ENCODE results near the gene ANKRD28. TPM values are rescaled to one million over a fixed set of nuclear protein-coding genes. Genes with fewer than 3 reads are reported as not detected.
A peak's percentile ranks its signal among the peaks of the same experiment; 100 is the strongest.

Gene ANKRD28
- polyA plus RNA-seq, 1 of the 3 experiments (the other 2 are of a cell fraction), result 74.8 TPM

DNA sequence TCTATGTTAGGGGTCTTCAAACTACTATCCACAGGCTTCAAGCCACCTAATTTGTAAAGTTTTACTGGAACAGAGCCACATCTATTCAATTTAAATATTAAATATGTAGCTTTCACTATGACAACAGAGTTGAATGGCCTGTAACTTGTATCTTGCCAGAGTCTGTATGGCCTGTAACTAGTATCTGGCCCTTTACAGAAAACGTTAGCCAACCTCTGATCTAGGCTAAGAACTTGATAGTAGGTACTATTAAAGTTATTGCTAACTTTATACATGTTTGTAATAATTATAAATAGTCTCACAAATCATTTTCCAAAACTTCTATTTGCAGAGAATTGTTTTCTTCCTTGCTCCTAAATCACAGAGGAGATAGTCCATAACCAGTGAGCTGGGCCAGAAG lies 40.0 kb downstream of the ANKRD28 start:
- Histone ChIP-seq H3K4me2 (no peak overlapping the region), H3K27ac (ENCODE audit: low read depth in 2 of 2, low read length in 1 of 2) (peak overlapping the region in 1 of 2 experiments; percentile 6; a peak in 1 of 4 replicates), H3K4me3 (ENCODE audit: low read depth in 2 of 2, low read length in 1 of 2) (no peak overlapping the region), H2AFZ (ENCODE audit: low read depth) (no peak overlapping the region), H3K4me1 (ENCODE audit: control insufficient read depth in 1 of 2, insufficient read depth in 2 of 2, low read depth in 1 of 2, low read length in 1 of 2) (peaks cover 0 to 17% of the 10 kb centered on the region in 2 experiments; a peak in 2 of 4 replicates), H4K20me1 (ENCODE audit: insufficient read depth) (no peaks in the 10 kb centered on the region; the same call in 1 of the 2 replicates), H3K36me3 (replicated peaks in 1 of 2; ENCODE audit: control insufficient read depth in 1 of 2, insufficient read depth in 2 of 2, low read length in 1 of 2) (peaks cover 62 to 66% of the 10 kb centered on the region in 2 experiments), H3K9me3 (no peaks in the 10 kb centered on the region), H3K79me2 (ENCODE audit: insufficient read depth) (peaks cover 99% of the 10 kb centered on the region), H3F3A (replicated peaks; ENCODE audit: insufficient read depth) (peaks cover 28% of the 10 kb centered on the region), H3K9ac (no peak overlapping the region), H3K27me3 (ENCODE audit: insufficient read depth) (no peaks in the 10 kb centered on the region), H3K9me2 (no peaks in the 10 kb centered on the region)
- no peak for DNase-seq
- POLR2A ChIA-PET, result no interaction called here
- WGBS (ENCODE audit: low lambda C conversion rate), result 87% methylated on average over 1 of the region's 1 CpG
- TF ChIP-seq NRF1 (IDR thresholded peaks at IDR 0.05; ENCODE audit: low read depth, low read length) (no peak), FOXJ3 (CRISPR knock-in tag; IDR thresholded peaks at IDR 0.05) (no peak), MXI1 (IDR thresholded peaks at IDR 0.05; ENCODE audit: low read depth, low read length) (no peak), TEAD4 (IDR thresholded peaks at IDR 0.05; ENCODE audit: borderline replicate concordance, insufficient read depth) (no peak), YY1 (IDR thresholded peaks at IDR 0.05; ENCODE audit: low read depth) (no peak)
- TF ChIP-seq, protein P1, sequence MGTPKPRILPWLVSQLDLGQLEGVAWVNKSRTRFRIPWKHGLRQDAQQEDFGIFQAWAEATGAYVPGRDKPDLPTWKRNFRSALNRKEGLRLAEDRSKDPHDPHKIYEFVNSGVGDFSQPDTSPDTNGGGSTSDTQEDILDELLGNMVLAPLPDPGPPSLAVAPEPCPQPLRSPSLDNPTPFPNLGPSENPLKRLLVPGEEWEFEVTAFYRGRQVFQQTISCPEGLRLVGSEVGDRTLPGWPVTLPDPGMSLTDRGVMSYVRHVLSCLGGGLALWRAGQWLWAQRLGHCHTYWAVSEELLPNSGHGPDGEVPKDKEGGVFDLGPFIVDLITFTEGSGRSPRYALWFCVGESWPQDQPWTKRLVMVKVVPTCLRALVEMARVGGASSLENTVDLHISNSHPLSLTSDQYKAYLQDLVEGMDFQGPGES (IDR thresholded peaks at IDR 0.05; ENCODE audit: low read depth, low read length), result no peak
- TF ChIP-seq, protein P2, sequence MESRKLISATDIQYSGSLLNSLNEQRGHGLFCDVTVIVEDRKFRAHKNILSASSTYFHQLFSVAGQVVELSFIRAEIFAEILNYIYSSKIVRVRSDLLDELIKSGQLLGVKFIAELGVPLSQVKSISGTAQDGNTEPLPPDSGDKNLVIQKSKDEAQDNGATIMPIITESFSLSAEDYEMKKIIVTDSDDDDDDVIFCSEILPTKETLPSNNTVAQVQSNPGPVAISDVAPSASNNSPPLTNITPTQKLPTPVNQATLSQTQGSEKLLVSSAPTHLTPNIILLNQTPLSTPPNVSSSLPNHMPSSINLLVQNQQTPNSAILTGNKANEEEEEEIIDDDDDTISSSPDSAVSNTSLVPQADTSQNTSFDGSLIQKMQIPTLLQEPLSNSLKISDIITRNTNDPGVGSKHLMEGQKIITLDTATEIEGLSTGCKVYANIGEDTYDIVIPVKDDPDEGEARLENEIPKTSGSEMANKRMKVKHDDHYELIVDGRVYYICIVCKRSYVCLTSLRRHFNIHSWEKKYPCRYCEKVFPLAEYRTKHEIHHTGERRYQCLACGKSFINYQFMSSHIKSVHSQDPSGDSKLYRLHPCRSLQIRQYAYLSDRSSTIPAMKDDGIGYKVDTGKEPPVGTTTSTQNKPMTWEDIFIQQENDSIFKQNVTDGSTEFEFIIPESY (IDR thresholded peaks at IDR 0.05; ENCODE audit: borderline replicate concordance, low read depth), result no peak
- TF ChIP-seq, protein P3, sequence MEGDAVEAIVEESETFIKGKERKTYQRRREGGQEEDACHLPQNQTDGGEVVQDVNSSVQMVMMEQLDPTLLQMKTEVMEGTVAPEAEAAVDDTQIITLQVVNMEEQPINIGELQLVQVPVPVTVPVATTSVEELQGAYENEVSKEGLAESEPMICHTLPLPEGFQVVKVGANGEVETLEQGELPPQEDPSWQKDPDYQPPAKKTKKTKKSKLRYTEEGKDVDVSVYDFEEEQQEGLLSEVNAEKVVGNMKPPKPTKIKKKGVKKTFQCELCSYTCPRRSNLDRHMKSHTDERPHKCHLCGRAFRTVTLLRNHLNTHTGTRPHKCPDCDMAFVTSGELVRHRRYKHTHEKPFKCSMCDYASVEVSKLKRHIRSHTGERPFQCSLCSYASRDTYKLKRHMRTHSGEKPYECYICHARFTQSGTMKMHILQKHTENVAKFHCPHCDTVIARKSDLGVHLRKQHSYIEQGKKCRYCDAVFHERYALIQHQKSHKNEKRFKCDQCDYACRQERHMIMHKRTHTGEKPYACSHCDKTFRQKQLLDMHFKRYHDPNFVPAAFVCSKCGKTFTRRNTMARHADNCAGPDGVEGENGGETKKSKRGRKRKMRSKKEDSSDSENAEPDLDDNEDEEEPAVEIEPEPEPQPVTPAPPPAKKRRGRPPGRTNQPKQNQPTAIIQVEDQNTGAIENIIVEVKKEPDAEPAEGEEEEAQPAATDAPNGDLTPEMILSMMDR (IDR thresholded peaks at IDR 0.05), result no peak
- CTCF ChIA-PET, result interaction anchor here (0.6 kb wide), 1 partner anchor 427 kb away, joined by 3 read pairs; no protein-coding TSS in a partner anchor

DNA sequence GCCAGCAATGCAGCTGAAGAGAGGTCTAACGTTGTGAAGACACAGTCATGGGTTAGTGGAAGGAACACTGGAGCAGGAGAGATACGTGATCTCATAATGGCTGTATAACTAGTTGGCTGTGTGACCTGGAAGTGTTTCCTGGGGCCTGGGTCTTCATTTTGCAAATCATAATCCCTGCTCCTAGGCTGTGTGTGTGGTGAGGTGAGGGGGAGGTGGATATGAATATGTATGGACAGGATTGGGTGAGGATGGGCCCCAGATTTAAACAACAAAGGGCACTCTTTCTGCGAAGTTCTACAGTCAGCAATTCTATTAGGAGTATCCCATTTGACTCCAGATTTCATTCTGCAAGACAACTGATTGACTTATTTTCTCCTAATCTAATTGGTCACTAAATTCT lies 41.3 kb downstream of the ANKRD28 start:
- H3K4me2 ChIP-seq, result no peak overlapping the region
- peak overlapping the region in 1 of 2 experiments; percentile 65; a peak in 1 of 4 replicates for H3K27ac ChIP-seq (ENCODE audit: low read depth in 2 of 2, low read length in 1 of 2)
- H3K36me3 ChIP-seq (replicated peaks in 1 of 2; ENCODE audit: control insufficient read depth in 1 of 2, insufficient read depth in 2 of 2, low read length in 1 of 2), result peaks cover 66 to 68% of the 10 kb centered on the region in 2 experiments
- peaks cover 99% of the 10 kb centered on the region for H3K79me2 ChIP-seq (ENCODE audit: insufficient read depth)
- peaks cover 4 to 17% of the 10 kb centered on the region in 2 experiments; a peak in 2 of 4 replicates for H3K4me1 ChIP-seq (ENCODE audit: control insufficient read depth in 1 of 2, insufficient read depth in 2 of 2, low read depth in 1 of 2, low read length in 1 of 2)
- CTCF ChIA-PET, result no interaction called here
- no peaks in the 10 kb centered on the region for H3K9me3 ChIP-seq
- H3F3A ChIP-seq (replicated peaks; ENCODE audit: insufficient read depth), result peaks cover 31% of the 10 kb centered on the region
- no peaks in the 10 kb centered on the region; the same call in 1 of the 2 replicates for H4K20me1 ChIP-seq (ENCODE audit: insufficient read depth)
- no peak overlapping the region for H3K9ac ChIP-seq
- POLR2A ChIA-PET, result no interaction called here
- no peaks in the 10 kb centered on the region for H3K27me3 ChIP-seq (ENCODE audit: insufficient read depth)
- no peak overlapping the region for H3K4me3 ChIP-seq (ENCODE audit: low read depth in 2 of 2, low read length in 1 of 2)
- WGBS (ENCODE audit: low lambda C conversion rate), result 95% methylated on average over 3 of the region's 3 CpGs
- H3K9me2 ChIP-seq, result no peaks in the 10 kb centered on the region
- H2AFZ ChIP-seq (ENCODE audit: low read depth), result no peak overlapping the region
- no peak for DNase-seq
- TF ChIP-seq GATA2 (CRISPR knock-in tag; IDR thresholded peaks at IDR 0.05), result no peak
- TF ChIP-seq, protein P4, sequence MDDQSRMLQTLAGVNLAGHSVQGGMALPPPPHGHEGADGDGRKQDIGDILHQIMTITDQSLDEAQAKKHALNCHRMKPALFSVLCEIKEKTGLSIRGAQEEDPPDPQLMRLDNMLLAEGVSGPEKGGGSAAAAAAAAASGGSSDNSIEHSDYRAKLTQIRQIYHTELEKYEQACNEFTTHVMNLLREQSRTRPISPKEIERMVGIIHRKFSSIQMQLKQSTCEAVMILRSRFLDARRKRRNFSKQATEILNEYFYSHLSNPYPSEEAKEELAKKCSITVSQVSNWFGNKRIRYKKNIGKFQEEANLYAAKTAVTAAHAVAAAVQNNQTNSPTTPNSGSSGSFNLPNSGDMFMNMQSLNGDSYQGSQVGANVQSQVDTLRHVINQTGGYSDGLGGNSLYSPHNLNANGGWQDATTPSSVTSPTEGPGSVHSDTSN (IDR thresholded peaks at IDR 0.05), result no peak
- TF ChIP-seq, protein P5, sequence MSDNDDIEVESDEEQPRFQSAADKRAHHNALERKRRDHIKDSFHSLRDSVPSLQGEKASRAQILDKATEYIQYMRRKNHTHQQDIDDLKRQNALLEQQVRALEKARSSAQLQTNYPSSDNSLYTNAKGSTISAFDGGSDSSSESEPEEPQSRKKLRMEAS (IDR thresholded peaks at IDR 0.05; ENCODE audit: low read depth), result no peak
- TF ChIP-seq JUND (IDR thresholded peaks at IDR 0.05), result no peak
- no peak for TF ChIP-seq GABPA (IDR thresholded peaks at IDR 0.05; ENCODE audit: low read depth)
- TF ChIP-seq, protein P6, sequence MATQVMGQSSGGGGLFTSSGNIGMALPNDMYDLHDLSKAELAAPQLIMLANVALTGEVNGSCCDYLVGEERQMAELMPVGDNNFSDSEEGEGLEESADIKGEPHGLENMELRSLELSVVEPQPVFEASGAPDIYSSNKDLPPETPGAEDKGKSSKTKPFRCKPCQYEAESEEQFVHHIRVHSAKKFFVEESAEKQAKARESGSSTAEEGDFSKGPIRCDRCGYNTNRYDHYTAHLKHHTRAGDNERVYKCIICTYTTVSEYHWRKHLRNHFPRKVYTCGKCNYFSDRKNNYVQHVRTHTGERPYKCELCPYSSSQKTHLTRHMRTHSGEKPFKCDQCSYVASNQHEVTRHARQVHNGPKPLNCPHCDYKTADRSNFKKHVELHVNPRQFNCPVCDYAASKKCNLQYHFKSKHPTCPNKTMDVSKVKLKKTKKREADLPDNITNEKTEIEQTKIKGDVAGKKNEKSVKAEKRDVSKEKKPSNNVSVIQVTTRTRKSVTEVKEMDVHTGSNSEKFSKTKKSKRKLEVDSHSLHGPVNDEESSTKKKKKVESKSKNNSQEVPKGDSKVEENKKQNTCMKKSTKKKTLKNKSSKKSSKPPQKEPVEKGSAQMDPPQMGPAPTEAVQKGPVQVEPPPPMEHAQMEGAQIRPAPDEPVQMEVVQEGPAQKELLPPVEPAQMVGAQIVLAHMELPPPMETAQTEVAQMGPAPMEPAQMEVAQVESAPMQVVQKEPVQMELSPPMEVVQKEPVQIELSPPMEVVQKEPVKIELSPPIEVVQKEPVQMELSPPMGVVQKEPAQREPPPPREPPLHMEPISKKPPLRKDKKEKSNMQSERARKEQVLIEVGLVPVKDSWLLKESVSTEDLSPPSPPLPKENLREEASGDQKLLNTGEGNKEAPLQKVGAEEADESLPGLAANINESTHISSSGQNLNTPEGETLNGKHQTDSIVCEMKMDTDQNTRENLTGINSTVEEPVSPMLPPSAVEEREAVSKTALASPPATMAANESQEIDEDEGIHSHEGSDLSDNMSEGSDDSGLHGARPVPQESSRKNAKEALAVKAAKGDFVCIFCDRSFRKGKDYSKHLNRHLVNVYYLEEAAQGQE (IDR thresholded peaks at IDR 0.05; ENCODE audit: low read depth, low read length), result no peak
- no peak for TF ChIP-seq TAF1 (IDR thresholded peaks at IDR 0.05; ENCODE audit: borderline replicate concordance, low read depth, low read length)
- TF ChIP-seq FOXM1 (IDR thresholded peaks at IDR 0.05; ENCODE audit: low read depth), result no peak

All from SK-N-SH (cell line).